HG03095 (cell line): Measurements from ENCODE around the gene DOCK8.

Experiments
- ATAC-seq: cut with Tn5 transposase; IDR thresholded peaks from one replicate; pipeline ENCODE4 v1.9.1; 2021; ENCODE audit warnings: moderate library complexity; ENCODE audit not compliant: unreplicated experiment

DOCK8 gene

DNA sequence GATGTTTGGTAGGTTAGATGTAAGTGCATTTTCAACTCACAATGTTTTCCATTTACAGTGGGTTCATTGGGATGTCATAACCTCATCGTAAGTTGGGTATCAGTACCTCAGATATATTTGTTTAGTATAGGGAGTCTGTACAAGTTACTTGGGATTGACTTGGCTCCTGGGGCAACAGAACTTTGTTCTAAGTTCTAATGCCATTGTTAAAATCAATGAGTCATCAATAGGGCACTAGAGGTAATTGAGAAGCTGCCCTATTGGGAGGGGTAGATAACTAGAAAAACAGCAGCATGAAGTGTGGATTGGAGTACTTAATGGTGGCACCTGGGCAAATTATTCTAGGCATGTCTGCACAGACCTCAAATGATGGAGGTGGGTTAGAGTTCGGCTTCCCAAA is 272.8 kb downstream of the DOCK8 start:
- ATAC-seq, result no peak

DNA sequence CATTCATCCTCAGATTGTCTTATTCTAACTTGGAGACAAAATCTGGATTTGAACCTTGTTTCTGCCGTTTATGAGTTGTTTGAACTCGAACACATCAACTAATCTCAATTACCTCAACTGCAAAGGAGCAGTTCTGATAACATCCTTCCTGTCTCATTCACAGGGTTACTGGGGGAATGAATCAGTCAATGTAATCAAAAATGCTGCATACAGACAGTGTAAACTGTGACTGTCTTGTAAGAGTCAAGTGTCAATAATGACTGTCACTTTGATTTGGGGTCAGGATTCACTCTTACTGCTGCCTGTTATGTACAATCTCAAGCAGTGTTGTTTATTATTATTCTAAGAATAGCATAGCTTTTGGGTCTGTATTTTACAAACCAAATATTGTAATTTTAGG is 273.8 kb downstream of the DOCK8 start:
- no peak for ATAC-seq

DNA sequence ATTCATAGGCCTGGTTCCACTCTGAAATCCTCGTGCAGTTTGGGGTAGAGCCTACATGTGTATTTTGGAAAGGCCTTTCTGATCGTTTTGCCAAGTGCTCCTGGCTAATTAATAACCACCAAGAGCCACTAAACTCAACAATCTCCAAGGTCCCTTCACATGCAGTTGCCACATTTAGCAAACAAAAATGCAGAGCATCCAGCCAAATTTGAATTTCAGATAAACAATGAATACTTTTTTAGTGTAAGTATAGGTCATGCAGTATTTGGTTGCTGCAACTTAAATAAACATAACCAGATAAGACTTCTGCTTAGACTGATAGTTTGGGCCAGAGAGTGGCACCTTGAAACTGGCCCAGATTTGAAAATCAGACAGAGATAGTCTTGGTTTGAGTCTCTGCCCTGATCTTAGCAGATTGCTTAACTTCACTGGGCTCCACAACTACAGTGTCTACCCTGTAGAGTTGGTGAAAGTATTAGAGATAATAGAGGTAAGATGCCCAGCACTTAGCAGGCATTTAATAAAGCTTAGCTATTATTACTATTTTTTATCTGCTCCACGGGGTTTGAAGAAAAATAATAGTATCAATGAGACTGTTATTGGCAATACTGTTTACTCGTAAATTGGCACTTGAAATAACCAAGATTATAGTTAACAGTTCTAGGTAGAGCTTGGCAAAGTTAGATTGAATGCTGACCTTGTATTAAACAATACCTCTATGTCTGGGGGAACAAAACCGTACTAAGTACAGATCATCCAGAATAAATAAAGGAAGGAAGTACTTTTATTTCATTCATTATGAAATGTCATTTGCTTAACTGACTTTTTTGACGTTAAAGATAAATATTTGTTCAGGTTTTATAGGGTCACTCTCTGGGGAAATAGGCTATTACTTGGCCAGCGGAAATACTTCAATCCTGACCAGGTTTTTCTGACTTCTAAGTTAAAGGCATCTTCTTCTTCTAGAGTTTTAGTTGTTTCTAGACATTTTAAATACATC is 274.8 kb downstream of the DOCK8 start:
- no peak for ATAC-seq

DNA sequence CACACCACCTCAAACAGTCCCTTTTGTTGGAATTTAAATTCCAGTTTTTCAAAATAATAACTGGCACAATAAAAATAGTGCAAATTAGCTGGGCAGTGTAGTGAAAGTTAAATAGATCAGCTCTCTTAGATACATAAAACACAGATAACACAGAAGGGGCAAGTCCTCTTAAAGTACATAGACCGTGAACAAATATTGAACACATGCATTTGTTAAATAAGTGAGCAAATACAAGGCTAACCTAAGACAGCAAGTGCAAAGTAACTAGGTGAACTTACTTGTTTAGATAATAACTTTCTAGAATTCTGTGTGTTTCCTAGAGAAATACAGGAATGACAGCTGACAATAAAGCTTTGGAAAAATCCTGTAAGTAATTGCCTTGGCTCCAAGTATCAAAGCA is 280.1 kb downstream of the DOCK8 start:
- no peak for ATAC-seq

DNA sequence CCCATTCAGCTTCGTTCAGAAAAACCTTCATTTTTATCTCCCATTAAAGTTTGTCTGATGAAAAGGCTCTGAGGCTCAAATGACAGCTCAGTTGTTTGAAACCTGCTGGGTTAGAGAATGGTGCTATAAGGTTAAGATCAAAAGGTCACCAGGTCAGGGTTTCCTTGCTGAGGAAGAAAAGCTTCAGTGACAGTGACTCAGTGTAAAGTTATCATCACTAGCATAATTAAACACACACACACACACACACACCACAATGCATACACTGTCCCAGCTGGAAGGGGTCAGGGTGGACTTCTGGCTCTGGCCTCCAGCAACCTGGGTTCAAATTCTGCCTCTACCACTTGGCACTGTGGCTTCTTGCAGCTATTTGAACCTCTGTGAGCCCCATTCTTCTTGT is 281.1 kb downstream of the DOCK8 start:
- ATAC-seq, result no peak

DNA sequence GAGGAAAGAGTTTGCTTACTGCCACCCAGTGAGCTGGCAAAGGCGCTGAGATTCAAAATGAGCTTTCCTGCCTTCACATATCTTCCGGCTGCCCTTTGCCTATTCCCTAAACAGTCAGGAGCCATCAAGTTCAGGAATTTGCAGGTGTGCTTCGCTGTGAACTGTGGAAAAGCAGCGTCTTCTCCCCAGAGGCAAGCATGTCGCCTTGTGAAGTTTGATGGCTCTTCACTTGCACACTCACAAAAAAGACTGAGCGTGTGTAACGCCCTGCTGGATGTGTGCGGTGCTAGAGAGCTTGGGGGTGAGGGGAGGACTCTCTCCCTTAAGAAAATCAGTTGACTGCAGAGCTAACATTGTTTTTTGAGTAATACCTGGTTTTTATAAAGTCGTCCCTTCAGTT is 288.7 kb downstream of the DOCK8 start:
- ATAC-seq, result no peak

DNA sequence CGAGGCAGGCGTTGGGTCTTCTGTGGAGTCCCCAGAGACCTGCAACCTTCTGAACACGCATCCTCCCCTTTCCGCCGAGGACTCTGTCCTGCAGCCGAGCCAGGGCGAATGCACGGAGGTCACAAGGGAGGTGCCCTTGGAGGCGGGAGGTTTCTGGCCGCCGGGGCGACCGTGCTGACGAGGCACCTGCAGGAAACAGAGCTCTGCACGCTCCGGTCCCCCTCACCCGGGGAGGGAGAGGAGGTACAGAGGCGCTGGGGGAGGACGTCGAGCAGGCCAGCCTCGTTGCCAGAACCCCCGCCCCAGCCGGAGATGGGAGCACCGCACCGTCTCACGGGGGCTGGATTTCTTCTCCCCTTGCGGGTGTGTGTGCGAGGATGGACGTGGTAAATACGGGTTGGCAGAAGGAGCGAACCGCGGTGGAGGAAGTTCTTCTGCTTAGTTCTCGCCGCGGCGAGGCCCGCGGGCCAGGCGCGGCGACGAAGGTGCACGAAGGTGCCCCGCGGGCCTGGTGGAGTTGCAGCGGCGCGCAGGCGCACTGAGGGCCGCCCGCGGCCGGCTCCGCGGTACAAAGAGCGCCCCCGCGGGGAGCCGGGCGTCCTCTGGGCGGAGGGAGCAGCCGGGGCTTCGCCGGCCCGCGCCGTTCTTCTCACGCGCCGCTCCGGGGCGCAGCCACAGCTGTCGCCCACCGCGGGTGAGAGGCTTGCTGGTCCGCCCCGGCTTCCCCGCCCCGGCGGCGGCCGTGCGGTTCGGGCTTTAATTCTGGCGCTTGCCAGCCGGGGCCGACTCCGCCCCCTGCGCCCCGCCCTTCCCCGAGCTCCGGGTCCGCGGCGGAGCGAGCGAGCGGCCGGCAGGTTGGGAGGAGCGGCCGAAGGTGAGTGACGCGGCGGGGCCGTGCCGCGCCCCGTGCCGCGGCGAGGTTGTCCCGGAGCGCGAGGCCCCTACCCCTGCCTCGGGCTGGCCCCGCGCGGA is 289.5 kb downstream of the DOCK8 start, which contains the start of gene KANK1:
Gene KANK1, plus strand, starts transcription at position 815 of the 972 bp plus-strand sequence.
- peak; percentile 87 for ATAC-seq

DNA sequence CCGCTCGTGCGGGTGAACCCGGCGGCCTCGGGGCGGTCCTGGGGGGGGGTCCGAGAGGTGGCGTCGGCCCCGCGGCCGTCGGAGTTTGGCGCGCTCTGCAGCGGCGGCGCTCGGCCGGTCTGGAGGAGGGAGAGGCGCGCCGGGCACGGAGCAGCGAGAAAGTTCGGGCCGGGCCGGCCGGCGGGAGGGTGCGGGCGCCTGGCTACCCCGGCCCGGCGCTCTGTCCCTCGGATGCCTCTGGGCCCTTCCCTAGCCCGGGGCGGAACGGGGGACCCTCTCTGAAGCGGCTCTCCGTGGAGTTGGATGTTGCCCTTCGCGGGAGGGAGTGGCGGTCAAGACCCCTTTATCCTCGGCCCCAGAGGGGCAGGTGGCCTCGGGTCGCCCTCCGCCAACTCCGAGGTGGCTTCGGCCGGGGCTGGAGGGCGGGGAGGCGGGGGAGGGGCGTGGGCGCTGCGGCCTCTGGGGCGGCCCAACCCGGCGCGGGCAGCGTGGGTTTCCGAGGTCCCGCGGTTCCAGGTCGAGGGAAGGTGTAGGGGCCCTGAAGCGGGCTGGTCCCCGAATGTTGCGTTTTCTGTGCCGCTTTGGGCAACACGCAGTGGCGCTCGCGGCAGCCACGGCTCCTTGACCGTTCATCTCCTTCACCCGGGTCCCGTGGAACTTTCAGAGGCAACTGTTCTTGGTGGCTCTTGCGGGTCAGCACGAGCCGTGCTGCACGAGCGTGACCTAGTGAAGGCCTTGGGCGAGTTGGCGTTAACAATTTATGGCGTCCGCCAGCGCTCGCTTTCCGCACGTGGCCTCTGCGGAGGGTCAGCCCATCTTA is 290.5 kb downstream of the DOCK8 start:
- ATAC-seq, result peak; percentile 24

DNA sequence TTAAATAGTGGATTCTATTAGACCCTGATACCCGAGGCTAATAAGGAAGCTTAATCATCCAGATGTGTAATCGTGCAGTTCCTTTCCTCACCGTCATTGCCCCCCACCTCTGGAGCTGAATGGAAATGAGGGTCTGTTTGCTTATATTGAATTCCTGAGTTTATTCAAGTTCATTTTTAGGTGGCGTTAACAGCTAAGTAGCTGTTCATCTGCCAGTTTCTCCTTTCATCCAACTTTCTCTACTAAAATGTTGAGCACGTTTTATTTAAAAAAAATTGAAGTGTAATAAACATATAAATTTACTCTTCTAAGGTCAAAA is 291.0 kb downstream of the DOCK8 start:
- ATAC-seq, result no peak

DNA sequence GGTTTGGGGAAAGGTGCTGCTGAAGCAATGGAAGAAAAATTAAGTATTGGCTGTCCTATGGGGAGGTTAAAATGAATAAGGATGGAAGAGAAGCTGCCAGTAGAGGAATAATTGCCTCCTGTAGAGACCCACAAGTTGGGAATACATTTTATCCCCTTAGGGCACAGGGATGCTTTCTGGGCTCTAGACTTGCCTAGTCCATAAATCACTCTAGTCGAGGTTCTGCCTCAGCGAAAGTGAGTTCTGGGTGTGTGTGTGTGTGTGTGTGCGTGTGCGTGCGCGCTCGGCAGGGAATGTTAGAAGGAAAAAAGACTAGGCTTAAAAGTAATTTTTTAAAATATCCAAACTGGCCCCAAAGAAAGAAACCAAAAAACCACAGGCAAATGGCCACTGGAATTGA is 291.6 kb downstream of the DOCK8 start:
- ATAC-seq, result no peak

DNA sequence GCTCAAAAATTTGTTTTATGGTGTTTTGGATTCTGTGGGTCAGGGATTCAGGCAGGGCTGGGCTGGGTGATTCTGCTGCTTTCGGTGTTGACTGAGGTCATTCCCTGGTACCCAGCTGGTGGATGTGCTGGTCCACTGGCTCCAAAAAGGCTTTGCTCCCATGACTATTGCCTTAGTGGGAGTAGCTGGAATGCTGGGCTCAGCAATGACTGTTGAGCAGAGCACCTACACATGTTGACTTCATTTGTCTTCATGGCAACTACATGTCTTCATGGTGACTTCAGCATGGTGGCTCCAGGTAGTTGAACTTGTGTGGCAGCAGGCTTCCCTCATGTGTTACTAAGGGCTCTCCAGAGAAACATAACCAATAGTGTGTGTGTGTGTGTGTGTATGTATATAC is 297.2 kb downstream of the DOCK8 start:
- no peak for ATAC-seq

DNA sequence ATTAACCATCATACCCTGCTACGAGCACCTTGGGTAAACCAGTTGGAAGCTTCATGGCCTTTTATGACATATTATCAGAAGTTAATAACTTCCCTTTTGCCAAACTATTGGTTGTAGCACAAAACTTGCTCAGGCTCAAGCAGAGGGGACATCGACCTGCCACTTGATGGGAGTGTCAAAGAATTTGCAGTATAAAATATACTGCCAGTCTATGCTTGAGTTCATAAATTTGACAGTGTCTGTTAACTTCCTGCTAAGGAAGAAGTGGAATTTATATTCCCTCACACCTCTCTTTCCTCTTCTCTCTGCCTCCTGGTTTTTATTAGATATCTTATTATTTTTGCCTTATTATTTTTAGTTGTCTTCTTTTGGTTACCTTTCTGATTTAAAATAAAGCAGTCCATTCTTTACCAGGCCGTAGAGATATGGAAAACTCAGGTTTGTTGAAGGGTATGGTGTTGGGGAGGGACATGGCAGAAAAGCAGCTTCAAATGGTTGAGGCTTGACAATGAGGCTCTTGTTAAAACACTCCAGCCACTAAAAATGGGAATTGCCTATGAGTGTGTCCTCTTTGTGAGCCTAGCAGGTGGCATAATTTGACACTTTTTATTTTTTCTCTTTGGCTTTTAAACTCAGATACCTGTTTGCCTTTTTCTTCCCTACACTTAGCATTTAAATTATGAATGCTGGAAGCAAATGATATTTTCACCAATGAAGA is 298.0 kb downstream of the DOCK8 start:
- no peak for ATAC-seq
